ENCODE measurements around the gene CXXC5. TPM values are rescaled to one million over a fixed set of nuclear protein-coding genes. Genes with fewer than 3 reads are reported as not detected.

Gene CXXC5
- total RNA-seq, 1 experiment from 2014 or later = 92.3 TPM

DNA sequence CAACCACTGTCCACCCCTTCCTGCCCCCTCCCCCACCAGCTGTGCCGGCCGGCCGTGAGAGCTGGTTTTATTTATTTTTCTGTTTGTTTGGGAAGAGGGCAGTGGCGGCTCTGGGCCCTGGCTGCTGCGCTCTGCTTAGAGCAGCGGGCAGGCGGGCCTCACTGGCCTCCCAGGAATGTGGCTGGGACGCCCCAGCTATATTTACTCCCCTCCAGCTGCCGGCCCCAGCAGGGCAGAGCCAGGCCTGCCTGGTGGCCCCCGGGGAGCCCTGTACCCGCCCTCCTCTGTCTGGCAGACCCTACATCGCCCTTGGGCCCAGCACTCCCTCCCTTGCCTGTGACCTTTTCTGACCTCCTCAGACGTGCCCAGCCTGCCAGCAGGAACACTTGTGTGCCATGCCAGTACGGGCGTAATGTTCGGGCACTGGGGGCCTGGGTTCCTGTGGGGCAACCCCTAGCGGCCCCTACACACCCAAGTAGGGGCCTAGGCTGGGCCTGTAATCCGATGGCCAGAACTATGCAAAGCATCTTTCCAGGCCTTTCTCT, 7.7 kb downstream of the CXXC5 start:
- H3K4me1 Mint-ChIP-seq (ENCODE audit: low read depth, unreplicated experiment) = peaks cover 66% of the 10 kb centered on the region
- peak overlapping the region; percentile 31 for H3K27ac Mint-ChIP-seq (ENCODE audit: unreplicated experiment)
- intact Hi-C loops (cut with micrococcal nuclease; ENCODE audit: unreplicated experiment) = no loop called here
- ChIA-PET CTCF (interaction anchor here (0.6 to 1.6 kb wide), 3 partner anchors 18 to 263 kb away, joined by 4 to 9 read pairs (median 8); no protein-coding TSS in a partner anchor), POLR2A (no interaction called here)
- H3K36me3 Mint-ChIP-seq (ENCODE audit: insufficient read depth, unreplicated experiment) = peaks cover 28% of the 10 kb centered on the region
- no peaks in the 10 kb centered on the region for H3K27me3 ChIP-seq (replicated peaks; ENCODE audit: control insufficient read depth, insufficient read depth, low read length)
- H3K4me3 Mint-ChIP-seq (ENCODE audit: unreplicated experiment) = peak overlapping the region; percentile 34
- no peaks in the 10 kb centered on the region for H3K9me3 ChIP-seq
- BruUV-seq (replicated peaks) = no TSS peak
- H3K9me3 Mint-ChIP-seq (ENCODE audit: unreplicated experiment) = no peaks in the 10 kb centered on the region
- H3K4me3 ChIP-seq (ENCODE audit: low read depth, low read length) = no peak overlapping the region
- TF ChIP-seq, protein P1, sequence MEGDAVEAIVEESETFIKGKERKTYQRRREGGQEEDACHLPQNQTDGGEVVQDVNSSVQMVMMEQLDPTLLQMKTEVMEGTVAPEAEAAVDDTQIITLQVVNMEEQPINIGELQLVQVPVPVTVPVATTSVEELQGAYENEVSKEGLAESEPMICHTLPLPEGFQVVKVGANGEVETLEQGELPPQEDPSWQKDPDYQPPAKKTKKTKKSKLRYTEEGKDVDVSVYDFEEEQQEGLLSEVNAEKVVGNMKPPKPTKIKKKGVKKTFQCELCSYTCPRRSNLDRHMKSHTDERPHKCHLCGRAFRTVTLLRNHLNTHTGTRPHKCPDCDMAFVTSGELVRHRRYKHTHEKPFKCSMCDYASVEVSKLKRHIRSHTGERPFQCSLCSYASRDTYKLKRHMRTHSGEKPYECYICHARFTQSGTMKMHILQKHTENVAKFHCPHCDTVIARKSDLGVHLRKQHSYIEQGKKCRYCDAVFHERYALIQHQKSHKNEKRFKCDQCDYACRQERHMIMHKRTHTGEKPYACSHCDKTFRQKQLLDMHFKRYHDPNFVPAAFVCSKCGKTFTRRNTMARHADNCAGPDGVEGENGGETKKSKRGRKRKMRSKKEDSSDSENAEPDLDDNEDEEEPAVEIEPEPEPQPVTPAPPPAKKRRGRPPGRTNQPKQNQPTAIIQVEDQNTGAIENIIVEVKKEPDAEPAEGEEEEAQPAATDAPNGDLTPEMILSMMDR (IDR thresholded peaks at IDR 0.05; ENCODE audit: insufficient read depth in 1 of 2, low read depth in 1 of 2, low read length in 1 of 2, severe bottlenecking in 1 of 2, unreplicated experiment in 1 of 2) = no peak
- H3K27me3 Mint-ChIP-seq (ENCODE audit: insufficient read depth, unreplicated experiment) = no peaks in the 10 kb centered on the region
- H3K36me3 ChIP-seq (ENCODE audit: control insufficient read depth, insufficient read depth, low read length) = no peaks in the 10 kb centered on the region; the same call in none of the 2 replicates
- peaks cover 78% of the 10 kb centered on the region for H3K4me1 ChIP-seq
- DNase-seq = peak in 1 of 2 experiments; percentile 37

DNA sequence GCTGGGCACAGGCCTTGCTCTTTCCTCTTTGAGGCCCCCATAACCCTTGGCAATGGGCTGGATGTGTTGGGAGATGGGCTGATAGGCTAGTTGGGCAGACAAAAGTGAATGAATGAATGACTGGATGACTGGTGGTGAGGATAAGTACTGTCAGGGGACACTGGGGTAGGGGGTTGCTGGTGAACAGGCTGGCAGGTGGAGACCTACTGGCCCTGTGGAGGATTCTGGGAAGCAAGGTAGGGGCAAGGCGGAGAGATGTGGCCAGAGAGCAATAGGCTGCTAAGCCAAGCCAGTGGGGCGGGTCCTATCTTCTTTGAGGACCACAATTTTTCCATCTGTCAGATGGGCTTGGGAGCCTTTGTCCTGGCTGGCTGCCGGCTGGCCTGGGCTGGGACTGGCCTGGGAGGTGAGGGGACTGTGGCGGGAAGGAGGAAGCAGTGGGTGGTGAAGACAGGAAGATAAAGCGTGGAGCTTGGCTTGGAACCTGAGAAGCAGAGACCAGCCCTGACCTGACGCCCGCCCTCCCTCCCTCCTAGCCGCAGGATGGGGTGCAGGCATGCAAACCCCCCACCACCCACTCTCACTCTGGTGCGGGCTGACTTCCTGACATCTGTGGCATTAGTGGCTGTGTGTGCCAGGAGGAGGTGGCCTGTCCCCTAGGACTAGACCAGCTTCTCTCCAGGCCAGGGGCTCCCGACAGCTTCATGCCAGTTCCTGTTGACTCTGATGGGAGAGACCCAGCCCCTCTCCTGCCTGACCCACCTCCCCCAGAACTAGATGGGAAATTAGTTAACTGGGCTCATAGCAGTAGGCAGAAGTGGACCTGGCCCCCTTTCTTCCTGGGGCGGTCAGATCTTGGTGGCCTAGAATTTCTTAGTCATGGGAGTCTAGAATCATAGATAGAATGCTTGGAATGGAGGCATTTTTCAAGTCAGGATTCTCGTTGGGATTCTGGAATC, 9.5 kb downstream of the CXXC5 start:
- Mint-ChIP-seq H3K27me3 (ENCODE audit: insufficient read depth, unreplicated experiment) (no peaks in the 10 kb centered on the region), H3K4me3 (ENCODE audit: unreplicated experiment) (no peak overlapping the region), H3K27ac (ENCODE audit: unreplicated experiment) (peak overlapping the region; percentile 60), H3K9me3 (ENCODE audit: unreplicated experiment) (no peaks in the 10 kb centered on the region), H3K4me1 (ENCODE audit: low read depth, unreplicated experiment) (peaks cover 50% of the 10 kb centered on the region), H3K36me3 (ENCODE audit: insufficient read depth, unreplicated experiment) (peaks cover 30% of the 10 kb centered on the region)
- Histone ChIP-seq H3K27me3 (replicated peaks; ENCODE audit: control insufficient read depth, insufficient read depth, low read length) (no peaks in the 10 kb centered on the region), H3K4me1 (peaks cover 64% of the 10 kb centered on the region), H3K4me3 (ENCODE audit: low read depth, low read length) (no peak overlapping the region), H3K9me3 (no peaks in the 10 kb centered on the region), H3K36me3 (ENCODE audit: control insufficient read depth, insufficient read depth, low read length) (peaks cover 4% of the 10 kb centered on the region)
- intact Hi-C loops (cut with micrococcal nuclease; ENCODE audit: unreplicated experiment) = no loop called here
- ChIA-PET POLR2A (no interaction called here), CTCF (interaction anchor here (1.3 kb wide), 1 partner anchor 108 kb away, joined by 4 read pairs; no protein-coding TSS in a partner anchor)
- DNase-seq = no peak
- TF ChIP-seq, protein P1 (IDR thresholded peaks at IDR 0.05; ENCODE audit: insufficient read depth in 1 of 2, low read depth in 1 of 2, low read length in 1 of 2, severe bottlenecking in 1 of 2, unreplicated experiment in 1 of 2) = no peak
- no TSS peak for BruUV-seq (replicated peaks)

DNA sequence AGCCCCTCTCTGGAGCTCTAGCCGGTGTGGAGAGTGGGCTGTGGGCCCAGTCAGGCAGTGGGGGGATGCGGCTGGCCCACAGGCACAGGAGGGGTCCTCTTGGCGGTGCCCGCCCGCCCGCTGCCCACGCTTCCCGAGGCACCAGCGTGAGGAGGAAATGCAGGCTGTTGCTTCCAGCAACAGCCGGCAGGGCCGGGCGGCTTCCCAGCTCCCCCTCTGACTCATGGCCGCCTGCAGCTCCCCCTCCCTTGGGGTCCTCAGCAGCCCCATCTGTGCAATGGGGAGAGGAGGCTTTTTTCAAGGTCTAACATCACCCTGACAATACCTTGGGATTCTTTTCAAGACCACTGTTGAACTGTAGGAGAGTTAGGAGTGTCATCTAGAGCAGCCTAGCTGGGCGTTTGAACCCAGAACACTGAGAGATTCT, 10.4 kb downstream of the CXXC5 start:
- Histone ChIP-seq H3K9me3 (no peaks in the 10 kb centered on the region), H3K4me3 (ENCODE audit: low read depth, low read length) (no peak overlapping the region), H3K36me3 (ENCODE audit: control insufficient read depth, insufficient read depth, low read length) (peaks cover 4% of the 10 kb centered on the region), H3K27me3 (replicated peaks; ENCODE audit: control insufficient read depth, insufficient read depth, low read length) (no peaks in the 10 kb centered on the region), H3K4me1 (peaks cover 55% of the 10 kb centered on the region)
- ChIA-PET POLR2A (no interaction called here), CTCF (interaction anchor here (1.3 kb wide), 1 partner anchor 107 kb away, joined by 4 read pairs; no protein-coding TSS in a partner anchor)
- peaks cover 44% of the 10 kb centered on the region for H3K4me1 Mint-ChIP-seq (ENCODE audit: low read depth, unreplicated experiment)
- H3K27ac Mint-ChIP-seq (ENCODE audit: unreplicated experiment) = peak overlapping the region; percentile 60
- TF ChIP-seq, protein P1 (IDR thresholded peaks at IDR 0.05; ENCODE audit: insufficient read depth in 1 of 2, low read depth in 1 of 2, low read length in 1 of 2, severe bottlenecking in 1 of 2, unreplicated experiment in 1 of 2) = no peak
- no peaks in the 10 kb centered on the region for H3K9me3 Mint-ChIP-seq (ENCODE audit: unreplicated experiment)
- no peak overlapping the region for H3K4me3 Mint-ChIP-seq (ENCODE audit: unreplicated experiment)
- H3K27me3 Mint-ChIP-seq (ENCODE audit: insufficient read depth, unreplicated experiment) = no peaks in the 10 kb centered on the region
- DNase-seq = no peak
- intact Hi-C loops (cut with micrococcal nuclease; ENCODE audit: unreplicated experiment) = no loop called here
- no TSS peak for BruUV-seq (replicated peaks)
- peaks cover 28% of the 10 kb centered on the region for H3K36me3 Mint-ChIP-seq (ENCODE audit: insufficient read depth, unreplicated experiment)

Data from Caco-2 (cell line).